Measurements from ENCODE around the gene PGBD1. TPM values are rescaled to one million over a fixed set of nuclear protein-coding genes. Genes with fewer than 3 reads are reported as not detected.

Gene PGBD1
- total and polyA plus RNA-seq, 8 donors = 0.58 to 5.8 (median 1.7) TPM

DNA sequence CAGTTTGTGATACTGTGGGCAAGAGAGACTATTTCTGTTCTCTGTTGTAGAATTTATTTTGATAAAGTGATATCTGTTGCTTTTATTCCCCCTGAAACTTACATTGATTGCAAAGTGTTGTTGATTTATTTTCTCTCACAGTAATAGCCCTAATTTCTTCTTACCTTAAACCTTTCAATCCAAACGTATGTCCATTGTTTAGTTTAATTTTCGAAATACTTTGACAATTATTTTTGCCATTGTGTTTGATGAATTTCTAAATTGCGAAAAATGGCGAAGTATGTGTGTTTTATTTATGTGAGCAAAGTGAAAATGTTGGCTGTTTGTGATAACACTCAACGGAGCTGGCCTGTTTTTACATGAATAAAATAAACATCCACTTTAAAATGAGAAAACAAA, 14.8 kb upstream of the PGBD1 start:
- WGBS, 5 donors = 4 to 11% (median 6%) methylated on average over 5 of the region's 5 CpGs
- intact Hi-C loops (cut with DNase I; ENCODE audit: low total_unique reads) = no loop called here

DNA sequence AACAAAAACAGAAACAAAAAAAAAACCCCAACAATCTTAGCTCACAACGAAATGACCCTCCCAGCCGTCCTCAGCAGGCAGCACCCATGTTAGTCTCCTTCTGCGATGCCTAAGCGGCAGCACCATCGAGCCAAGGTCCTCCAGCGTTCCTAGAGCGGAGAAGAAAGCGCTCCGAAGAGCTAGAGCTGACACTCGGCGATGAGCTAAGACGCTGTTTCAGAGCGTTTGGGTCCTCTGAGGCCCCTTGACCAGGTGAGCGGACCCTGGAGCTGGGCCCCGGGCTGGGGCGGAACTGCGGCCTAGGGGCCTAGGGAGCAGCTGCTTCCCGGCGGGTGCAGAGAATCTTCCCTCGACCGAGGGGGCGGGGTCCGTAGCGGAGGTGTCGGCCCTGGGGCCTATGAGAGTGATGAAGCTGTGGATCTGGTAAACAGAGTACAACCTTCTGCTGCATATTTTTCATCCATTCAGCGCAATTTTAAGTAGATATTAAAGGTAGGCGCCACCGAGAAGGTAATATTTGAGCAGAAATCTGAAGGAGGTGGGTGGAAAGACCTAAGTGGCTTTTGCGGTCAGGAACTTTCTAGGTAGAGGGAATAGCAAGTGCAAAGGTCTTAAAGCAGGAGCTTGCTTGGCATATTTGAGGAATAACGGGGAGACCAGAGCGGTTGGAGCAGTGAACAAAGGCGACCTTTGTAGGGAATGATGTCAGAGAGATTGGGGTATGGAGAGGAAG, 14.2 kb upstream of the PGBD1 start, which contains the start of gene ZSCAN26:
TSS of gene ZSCAN26 (plus strand) at position 182 of the 733 bp plus-strand sequence. CDS start 4,777 bp downstream, outside the sequence.
- 0 to 1% (median 1%) methylated on average over 32 of the region's 32 CpGs for WGBS, 5 donors
- peaks cover 2 to 9% (median 5%) of the 10 kb centered on the region in 4 donors for H3K36me3 ChIP-seq
- H3K4me1 ChIP-seq = peaks cover 8 to 31% (median 20%) of the 10 kb centered on the region in 4 donors
- no peaks in the 10 kb centered on the region for H3K27me3 ChIP-seq
- peak; percentile 71 to 96 for DNase-seq
- peak within 1 kb of the TSS; percentile 72 to 91 (median 85) for H3K27ac ChIP-seq
- intact Hi-C loops (cut with DNase I; ENCODE audit: low total_unique reads) = no loop called here
- H3K9me3 ChIP-seq = no peaks in the 10 kb centered on the region
- H3K4me3 ChIP-seq = peak within 1 kb of the TSS; percentile 65 to 80 (median 72)
- peak in 2 of 3 donors; percentile 71 to 81 for TF ChIP-seq POLR2AphosphoS5 (IDR thresholded peaks at IDR 0.05)
- TF ChIP-seq POLR2A (IDR thresholded peaks at IDR 0.05) = peak in 1 of 4 donors; percentile 15
- no peak for TF ChIP-seq EP300 (IDR thresholded peaks at IDR 0.05)

More for the DNA sequence above, 14.8 kb upstream of the PGBD1 start:
- no peaks in the 10 kb centered on the region for H3K27me3 ChIP-seq
- H3K36me3 ChIP-seq = peaks cover 0 to 3% (median 0%) of the 10 kb centered on the region in 4 donors
- peak overlapping the region; percentile 65 to 80 (median 72) for H3K4me3 ChIP-seq
- H3K9me3 ChIP-seq = no peaks in the 10 kb centered on the region
- DNase-seq = no peak
- peaks cover 8 to 31% (median 20%) of the 10 kb centered on the region in 4 donors for H3K4me1 ChIP-seq
- TF ChIP-seq POLR2A (IDR thresholded peaks at IDR 0.05) = no peak
- no peak for TF ChIP-seq POLR2AphosphoS5 (IDR thresholded peaks at IDR 0.05)
- TF ChIP-seq, protein P1, sequence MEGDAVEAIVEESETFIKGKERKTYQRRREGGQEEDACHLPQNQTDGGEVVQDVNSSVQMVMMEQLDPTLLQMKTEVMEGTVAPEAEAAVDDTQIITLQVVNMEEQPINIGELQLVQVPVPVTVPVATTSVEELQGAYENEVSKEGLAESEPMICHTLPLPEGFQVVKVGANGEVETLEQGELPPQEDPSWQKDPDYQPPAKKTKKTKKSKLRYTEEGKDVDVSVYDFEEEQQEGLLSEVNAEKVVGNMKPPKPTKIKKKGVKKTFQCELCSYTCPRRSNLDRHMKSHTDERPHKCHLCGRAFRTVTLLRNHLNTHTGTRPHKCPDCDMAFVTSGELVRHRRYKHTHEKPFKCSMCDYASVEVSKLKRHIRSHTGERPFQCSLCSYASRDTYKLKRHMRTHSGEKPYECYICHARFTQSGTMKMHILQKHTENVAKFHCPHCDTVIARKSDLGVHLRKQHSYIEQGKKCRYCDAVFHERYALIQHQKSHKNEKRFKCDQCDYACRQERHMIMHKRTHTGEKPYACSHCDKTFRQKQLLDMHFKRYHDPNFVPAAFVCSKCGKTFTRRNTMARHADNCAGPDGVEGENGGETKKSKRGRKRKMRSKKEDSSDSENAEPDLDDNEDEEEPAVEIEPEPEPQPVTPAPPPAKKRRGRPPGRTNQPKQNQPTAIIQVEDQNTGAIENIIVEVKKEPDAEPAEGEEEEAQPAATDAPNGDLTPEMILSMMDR (IDR thresholded peaks at IDR 0.05) = no peak
- no peak for TF ChIP-seq EP300 (IDR thresholded peaks at IDR 0.05)
- peak overlapping the region in 4 of 5 donors; percentile 72 to 91 (median 86) for H3K27ac ChIP-seq

DNA sequence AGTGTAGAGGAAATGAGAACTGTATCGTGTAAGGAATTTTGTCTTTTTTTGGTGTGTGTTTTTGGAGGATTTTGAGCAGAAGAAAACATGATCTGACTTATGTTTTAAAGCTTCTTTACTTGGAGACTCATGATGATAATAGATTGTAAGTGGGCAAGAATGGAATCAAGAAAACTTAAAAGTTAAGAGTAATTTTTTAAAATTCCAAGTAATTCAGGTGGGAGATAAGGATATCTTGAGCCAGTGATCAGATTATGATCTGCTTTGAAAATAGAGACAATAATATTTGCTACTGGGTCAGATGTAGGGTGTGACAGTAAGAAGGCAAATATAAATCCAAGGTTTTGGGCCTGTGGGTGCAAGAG, 13.7 kb upstream of the PGBD1 start:
- Histone ChIP-seq H3K36me3 (peaks cover 8 to 14% (median 11%) of the 10 kb centered on the region in 4 donors), H3K27ac (peak overlapping the region in 4 of 5 donors; percentile 72 to 91 (median 86)), H3K27me3 (no peaks in the 10 kb centered on the region), H3K9me3 (no peaks in the 10 kb centered on the region), H3K4me3 (peak overlapping the region; percentile 65 to 80 (median 72)), H3K4me1 (peaks cover 8 to 31% (median 20%) of the 10 kb centered on the region in 4 donors)
- DNase-seq = no peak
- intact Hi-C loops (cut with DNase I; ENCODE audit: low total_unique reads) = no loop called here
- 0 to 7% (median 5%) methylated on average over 1 of the region's 1 CpG for WGBS, 5 donors
- no peak for TF ChIP-seq POLR2AphosphoS5 (IDR thresholded peaks at IDR 0.05)

DNA sequence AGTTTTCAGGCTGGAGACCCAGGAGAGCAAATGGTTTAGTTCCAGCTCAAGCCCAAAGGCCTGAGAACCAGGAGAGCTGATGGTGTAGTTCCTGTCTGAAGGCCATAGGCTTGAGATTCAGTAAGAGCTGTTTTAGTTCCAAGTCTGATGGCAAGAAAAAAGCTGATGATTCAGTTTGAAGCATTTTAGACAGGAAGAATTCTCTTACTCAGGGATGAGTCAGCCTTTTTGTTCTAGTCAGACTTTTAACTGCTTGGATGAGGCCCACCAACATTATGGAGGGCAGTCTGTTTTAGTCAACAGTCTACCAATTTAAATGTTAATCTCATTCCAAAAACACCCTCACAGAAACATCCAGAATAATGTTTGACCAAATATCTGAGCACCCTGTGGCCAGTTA, 11.9 kb upstream of the PGBD1 start:
- intact Hi-C loops (cut with DNase I; ENCODE audit: low total_unique reads) = no loop called here
- Histone ChIP-seq H3K36me3 (peaks cover 9 to 33% (median 29%) of the 10 kb centered on the region in 4 donors), H3K4me3 (no peak overlapping the region), H3K4me1 (peaks cover 8 to 31% (median 20%) of the 10 kb centered on the region in 4 donors), H3K9me3 (no peaks in the 10 kb centered on the region), H3K27ac (no peak overlapping the region), H3K27me3 (no peaks in the 10 kb centered on the region)
- TF ChIP-seq, protein P1 (IDR thresholded peaks at IDR 0.05) = no peak
- TF ChIP-seq POLR2A (IDR thresholded peaks at IDR 0.05) = no peak
- no peak for TF ChIP-seq EP300 (IDR thresholded peaks at IDR 0.05)
- TF ChIP-seq POLR2AphosphoS5 (IDR thresholded peaks at IDR 0.05) = no peak
- no peak for DNase-seq

DNA sequence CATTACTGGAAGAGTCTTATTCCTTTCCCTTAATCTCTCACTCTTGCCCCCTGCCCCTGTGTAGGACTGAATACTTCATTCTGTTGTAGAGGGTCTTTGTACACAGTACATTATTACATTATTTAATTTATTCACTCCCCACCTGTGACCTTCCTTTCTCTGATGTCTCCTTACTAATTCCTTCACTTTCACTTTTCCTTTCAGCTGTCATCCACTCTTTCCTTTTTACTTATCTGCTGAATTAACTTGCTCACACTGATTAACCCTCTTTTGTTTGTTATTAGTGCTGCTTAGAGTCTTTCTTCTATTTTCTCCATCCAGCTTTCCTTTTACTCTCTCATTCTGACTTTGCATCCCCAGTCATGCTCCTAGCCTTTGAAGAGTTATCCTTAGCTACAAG, 6.5 kb upstream of the PGBD1 start:
- TF ChIP-seq EP300 (IDR thresholded peaks at IDR 0.05) (no peak), POLR2A (IDR thresholded peaks at IDR 0.05) (no peak), POLR2AphosphoS5 (IDR thresholded peaks at IDR 0.05) (no peak)
- TF ChIP-seq, protein P1 (IDR thresholded peaks at IDR 0.05) = no peak
- no peak overlapping the region for H3K4me3 ChIP-seq
- H3K4me1 ChIP-seq = no peaks in the 10 kb centered on the region
- H3K27ac ChIP-seq = no peak overlapping the region
- no peaks in the 10 kb centered on the region for H3K9me3 ChIP-seq
- intact Hi-C loops (cut with DNase I; ENCODE audit: low total_unique reads) = no loop called here
- peaks cover 25 to 65% (median 60%) of the 10 kb centered on the region in 4 donors for H3K36me3 ChIP-seq
- DNase-seq = no peak
- no peaks in the 10 kb centered on the region for H3K27me3 ChIP-seq

All from stomach (tissue), 9 donors.